ENCODE measurements around the gene ZNF793.

The ZNF793 gene

DNA sequence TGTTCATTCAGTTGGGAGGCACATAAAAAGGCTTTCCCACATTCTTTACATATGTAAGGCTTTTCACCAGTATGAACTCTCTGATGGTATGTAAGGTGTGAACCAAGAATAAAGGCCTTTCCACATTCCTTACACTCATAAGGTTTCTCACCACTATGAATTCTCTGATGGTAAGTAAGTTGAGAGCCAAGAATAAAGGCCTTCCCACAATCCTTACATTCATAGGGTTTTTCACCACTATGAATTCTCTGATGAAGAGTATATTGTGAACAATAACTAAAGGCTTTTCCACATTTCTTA lies 58.6 kb downstream of the ZNF793 start:
- DNase-seq (ENCODE audit: low read depth in 2 of 2), result no peak

DNA sequence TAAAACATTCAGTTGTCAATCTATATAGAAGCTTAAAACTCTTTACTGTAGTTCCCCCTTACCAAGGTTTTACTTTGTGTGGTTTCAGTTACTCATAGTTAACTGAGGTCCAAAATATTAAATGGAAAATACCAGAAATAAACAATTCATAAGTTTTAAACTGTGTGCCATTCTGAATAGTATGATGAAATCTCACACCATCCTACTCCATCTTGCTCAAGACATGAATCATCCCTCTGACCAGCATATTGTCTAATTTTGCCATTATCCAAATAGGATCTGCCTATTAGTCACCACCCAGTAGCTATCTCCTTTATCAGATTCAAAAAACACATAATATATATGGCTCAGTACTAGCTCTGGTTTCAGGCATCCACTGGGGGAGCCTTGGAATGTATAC lies 65.5 kb downstream of the ZNF793 start:
- no peak for DNase-seq (ENCODE audit: low read depth in 2 of 2)

DNA sequence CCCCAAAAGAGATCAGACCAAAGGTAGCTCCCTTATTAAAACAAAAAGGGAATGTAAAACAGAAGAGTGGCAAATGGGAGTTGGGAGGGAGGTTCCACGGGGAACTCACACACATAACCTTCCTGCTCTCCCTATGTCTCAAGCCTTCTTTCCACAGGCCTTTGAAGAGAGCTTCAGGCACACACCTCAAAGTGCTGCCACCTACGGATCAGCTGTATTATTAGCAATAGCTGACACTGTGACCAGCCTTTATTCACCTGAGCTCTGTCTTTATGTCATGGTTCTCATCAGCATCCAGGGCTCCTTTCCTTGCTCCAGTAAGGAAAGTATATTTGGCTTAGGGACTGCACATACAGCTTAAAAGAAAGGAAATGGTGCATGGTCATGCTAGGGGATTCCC lies 76.6 kb downstream of the ZNF793 start:
- DNase-seq (ENCODE audit: low read depth in 2 of 2), result no peak

All from stimulated activated CD8-positive, alpha-beta memory T cell treated with anti-CD3 and anti-CD28 coated beads, Interleukin-7, amount 100 ng/mL, for 1 hour (primary cell).